Stimulated activated CD8-positive, alpha-beta memory T cell treated with anti-CD3 and anti-CD28 coated beads, Interleukin-15, amount 100 ng/mL, for 24 hours (primary cell): ENCODE data around the gene MRPS33.
"Not testable (repeated sequence)": the region's sequence is repeated elsewhere in the genome, so short reads cannot be mapped to it uniquely, and the experiment has no call there.

Source experiments
- DNase-seq: peaks from one replicate; pipeline ENCODE4 v3.0.0-alpha.2; 2020; ENCODE audit warnings: low read depth

Gene MRPS33

GRCh38 chr7:141014524-141015395 lies at the start of gene MRPS33:
MRPS33 (minus strand) TSS chr7:141014952; CDS start chr7:141010633, 4,319 bp downstream.
- DNase-seq, result peak; percentile 81

DNA sequence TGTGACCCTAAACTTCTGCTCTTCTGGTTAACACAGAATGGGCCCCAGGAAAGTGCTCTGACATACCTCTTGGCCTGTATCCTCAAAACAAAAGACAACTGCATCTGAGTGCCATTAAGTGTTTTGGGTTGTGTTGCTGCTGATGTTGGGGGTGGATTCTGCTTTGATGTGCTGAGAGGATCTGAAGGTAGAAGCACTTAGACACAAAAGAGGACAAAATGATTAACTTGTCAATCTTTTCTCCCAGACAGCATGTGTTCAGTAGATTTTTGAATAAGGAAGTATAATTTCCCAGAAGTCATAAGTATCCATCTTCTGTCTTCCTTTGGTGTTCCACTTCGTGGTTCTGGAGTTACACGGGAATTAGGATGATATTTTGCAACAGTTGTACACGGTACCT lies 43.0 kb upstream of the MRPS33 start:
- no peak for DNase-seq

DNA sequence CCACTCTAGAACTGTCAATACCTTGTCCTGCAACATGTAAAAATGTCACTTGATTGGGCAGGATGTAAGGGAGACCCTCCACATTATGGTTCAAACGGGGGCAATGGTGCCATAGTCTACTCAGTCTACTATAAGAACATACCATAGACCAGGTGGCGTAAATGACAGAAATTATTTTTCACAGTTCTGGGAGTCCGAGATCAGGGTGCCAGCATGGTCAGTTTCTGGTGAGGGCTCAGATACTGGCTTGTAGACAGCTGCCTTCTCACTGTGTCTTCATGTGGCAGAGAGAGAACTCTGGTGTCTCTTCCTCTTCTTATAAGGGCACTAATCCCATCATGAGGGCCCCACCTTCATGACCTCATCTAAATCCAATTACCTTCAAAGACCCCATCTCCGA lies 40.4 kb upstream of the MRPS33 start:
- DNase-seq, result no peak

- DNase-seq, result no peak
These were observed 38.9 kb upstream of the MRPS33 start for GRCh38 chr7:141053626-141054025.

GRCh38 chr7:141045842-141046620 lies 31.3 kb upstream of the MRPS33 start:
- no peak for DNase-seq

DNA sequence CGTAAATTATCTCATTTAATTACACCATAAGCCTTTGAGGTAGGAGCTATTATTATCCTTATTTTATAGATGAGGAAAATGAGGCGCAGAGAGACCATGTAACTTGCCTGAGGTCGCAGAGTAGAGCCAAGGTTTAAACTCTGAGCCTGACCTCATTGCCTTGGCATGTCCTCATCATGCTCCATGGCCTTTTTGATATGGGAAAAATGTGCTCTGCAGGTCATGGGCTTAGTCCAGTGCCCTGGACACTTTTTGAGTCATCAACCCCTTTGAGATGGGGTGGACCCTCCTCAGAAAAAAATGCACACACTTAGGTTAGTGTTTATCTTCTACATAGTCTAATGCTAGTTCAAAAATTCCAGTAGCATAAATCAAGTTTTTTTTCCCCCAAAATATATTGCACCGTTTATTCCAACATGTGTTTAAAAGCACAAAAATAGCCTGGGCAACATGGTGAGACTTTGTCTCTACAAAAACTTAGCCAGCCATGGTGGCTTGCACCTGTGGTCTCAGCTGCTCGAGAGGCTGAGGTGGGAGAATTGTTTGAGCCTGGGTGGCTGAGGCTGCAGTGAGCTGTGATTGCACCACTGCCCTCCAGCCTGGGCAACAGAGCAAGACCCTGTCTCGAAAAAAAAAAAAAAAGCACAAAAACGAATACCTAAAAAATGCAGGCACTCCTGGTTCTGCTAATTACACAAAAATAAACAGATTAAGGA lies 30.5 kb upstream of the MRPS33 start:
- DNase-seq, result no peak

DNA sequence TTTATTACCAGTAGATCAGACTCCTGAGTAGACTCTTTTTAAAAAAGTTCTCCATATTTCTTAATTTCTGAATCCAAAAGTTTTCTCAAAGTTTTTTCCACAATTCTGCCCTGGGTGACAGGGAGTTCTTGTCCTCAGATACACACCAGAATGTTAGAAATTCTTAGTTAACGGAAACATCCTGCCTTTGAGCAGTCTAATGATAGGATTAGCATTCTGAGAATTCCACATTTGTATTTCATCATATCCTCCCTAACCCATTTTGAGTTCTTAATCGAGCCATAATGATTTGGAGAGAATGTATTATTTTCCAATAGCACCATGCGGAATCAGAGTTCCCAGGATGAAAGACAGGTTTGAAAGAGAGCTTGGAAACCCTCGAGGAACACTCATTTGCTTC lies 28.9 kb upstream of the MRPS33 start:
- DNase-seq, result no peak

GRCh38 chr7:141042222-141043193 lies 27.8 kb upstream of the MRPS33 start:
- no peak for DNase-seq

DNA sequence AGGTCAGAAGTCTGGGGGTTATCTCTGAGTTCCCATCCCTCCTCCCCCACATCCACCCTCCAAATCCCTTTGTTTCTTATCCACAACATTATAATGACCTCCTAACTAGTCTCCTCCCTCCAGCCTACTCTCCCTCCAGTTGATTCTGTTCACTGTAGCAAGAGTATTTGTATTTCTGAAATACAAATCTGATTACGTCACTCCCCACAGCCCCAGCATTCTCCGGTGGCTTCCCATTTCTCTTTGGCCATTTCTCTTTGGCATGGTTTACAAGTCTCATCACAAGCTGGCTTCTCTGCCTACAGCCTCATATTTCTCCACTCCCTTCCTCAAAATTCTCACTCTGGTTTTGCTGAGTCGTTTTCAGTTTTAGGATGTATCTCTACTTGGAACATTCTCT lies 24.6 kb upstream of the MRPS33 start:
- no peak for DNase-seq

DNA sequence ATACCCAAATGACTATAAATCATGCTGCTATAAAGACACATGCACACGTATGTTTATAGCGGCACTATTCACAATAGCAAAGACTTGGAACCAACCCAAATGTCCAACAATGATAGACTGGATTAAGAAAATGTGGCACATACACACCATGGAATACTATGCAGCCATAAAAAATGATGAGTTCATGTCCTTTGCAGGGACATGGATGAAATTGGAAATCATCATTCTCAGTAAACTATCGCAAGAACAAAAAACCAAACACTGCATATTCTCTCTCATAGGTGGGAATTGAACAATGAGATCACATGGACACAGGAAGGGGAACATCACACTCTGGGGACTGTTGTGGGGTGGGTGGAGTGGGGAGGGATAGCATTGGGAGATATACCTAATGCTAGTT lies 23.3 kb upstream of the MRPS33 start:
- DNase-seq, result not testable (repeated sequence)

- not testable (repeated sequence) for DNase-seq
These were observed 18.0 kb upstream of the MRPS33 start for GRCh38 chr7:141032539-141033323.

GRCh38 chr7:141028767-141029166 lies 14.0 kb upstream of the MRPS33 start:
- no peak for DNase-seq

DNA sequence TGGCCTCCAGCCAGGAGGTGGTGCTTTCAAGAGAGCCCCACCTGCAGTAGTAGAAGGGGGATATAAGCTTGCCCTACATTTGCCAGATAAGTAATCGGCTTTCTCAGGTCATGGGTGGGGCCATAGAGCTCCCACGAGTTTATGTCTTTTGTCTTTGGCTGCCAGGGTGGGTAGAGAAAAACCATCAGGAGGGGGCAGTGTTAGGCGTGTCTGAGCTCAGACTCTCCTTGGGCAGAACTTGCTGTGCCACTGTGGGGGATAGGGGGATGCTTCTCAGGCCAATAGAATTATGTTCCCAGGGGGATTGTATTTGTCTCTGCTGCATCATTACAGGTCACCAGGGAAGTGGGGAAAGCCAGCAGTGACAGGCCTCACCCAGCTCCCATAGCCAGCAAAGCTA lies 12.3 kb upstream of the MRPS33 start:
- DNase-seq, result no peak

DNA sequence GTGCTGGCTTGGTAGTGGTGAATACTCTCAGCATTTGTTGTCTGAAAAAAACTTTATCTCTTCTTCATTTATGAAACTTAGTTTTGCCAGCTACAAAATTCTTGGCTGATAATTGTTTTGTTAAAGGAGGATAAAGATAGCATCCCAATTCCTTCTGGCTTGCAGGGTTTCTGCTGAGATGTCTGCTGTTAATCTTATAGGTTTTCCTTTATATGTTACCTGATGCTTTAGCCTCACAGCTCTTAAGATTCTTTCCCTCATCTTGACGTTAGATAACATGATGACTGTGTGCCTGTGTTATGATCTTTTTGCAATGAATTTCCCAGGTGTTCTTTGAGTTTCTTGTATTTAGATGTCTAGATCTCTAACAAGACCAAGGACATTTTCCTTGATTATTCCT lies 9.9 kb upstream of the MRPS33 start:
- DNase-seq, result no peak

DNA sequence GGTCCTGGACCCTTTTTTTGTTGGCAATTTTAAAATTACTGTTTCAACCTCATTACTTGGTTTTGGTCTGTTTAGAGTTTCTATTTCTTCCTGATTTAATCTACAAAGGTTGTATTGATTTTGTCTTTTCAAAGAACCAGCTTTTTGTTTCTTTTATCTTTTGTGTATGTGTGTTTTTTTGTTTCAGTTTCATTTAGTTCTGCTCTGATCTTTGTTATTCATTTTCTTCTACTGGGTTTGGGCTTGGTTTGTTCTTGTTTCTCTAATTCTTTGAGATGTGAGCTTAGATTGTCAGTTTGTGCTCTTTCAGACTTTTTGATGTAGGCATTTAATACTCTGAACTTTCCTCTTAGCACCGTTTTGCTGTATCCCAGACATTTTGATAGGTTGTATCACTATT lies 8.5 kb upstream of the MRPS33 start:
- no peak for DNase-seq

GRCh38 chr7:141017555-141017954 lies 2.8 kb upstream of the MRPS33 start:
- no peak for DNase-seq

DNA sequence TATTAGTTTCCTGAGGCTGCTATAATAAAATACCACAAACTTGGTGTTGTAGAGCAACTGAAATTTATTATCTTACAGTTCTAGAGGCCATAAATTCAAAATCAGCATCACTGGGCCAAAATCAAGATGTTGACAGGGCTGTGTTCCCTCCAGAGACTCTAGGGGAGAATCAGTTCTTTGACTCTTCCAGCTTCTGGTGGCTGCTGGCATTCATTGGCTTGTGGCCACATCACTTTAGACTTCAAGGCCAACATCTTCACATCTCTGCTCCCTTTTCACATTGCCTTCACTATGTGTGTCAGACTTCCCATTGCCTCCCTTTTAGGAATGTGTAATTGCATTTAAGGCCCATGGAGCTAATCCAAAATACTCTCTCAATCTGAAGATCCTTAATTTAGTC lies 1.6 kb upstream of the MRPS33 start:
- DNase-seq, result no peak

GRCh38 chr7:141014125-141014523 lies 628 bp downstream of the MRPS33 start:
- DNase-seq, result no peak

GRCh38 chr7:141013345-141013715 lies 1.4 kb downstream of the MRPS33 start:
- no peak for DNase-seq

DNA sequence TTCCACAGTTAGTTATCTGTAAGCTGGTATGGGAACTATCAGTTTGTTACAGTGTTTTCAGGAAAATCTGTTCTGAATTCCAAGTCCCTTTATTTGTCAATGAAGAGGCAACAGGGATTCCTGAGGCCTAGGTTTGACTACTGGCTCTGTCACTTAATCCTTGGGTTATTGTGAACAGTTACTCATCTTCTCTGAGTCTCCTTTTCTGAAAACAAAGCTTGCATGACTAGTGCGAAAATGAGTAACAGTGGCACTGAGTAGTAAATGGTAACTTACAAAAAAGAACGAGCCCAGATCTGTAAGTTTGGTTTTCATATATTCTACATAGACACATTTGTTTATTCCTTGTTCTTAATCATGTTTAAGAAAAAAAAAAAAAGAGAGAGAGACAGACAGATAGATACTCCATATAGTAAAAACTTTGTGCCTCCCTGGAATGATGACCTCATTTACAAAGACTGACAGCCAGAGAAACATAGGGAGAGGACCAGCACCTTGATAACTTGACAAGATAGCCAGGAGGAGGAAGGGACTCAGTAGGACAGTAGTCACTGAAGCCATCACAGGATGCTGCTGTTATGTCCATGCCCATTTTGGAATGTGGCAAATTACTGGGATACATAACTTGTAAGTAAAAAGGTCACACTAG lies 1.9 kb downstream of the MRPS33 start:
- DNase-seq, result no peak
